Inferior parietal cortex (tissue), 1 donor: ENCODE measurements around the gene WFIKKN1.
"Not testable (repeated sequence)": the region's sequence is repeated elsewhere in the genome, so short reads cannot be mapped to it uniquely, and the experiment has no call there.

Source experiments
- DNase-seq: peaks from one replicate; pipeline ENCODE4 v3.0.0-alpha.2; 2016; ENCODE audit errors: extremely low spot score

Gene WFIKKN1

GRCh38 chr16:595094-595528 is 35.7 kb upstream of the WFIKKN1 start:
- DNase-seq, result no peak

DNA sequence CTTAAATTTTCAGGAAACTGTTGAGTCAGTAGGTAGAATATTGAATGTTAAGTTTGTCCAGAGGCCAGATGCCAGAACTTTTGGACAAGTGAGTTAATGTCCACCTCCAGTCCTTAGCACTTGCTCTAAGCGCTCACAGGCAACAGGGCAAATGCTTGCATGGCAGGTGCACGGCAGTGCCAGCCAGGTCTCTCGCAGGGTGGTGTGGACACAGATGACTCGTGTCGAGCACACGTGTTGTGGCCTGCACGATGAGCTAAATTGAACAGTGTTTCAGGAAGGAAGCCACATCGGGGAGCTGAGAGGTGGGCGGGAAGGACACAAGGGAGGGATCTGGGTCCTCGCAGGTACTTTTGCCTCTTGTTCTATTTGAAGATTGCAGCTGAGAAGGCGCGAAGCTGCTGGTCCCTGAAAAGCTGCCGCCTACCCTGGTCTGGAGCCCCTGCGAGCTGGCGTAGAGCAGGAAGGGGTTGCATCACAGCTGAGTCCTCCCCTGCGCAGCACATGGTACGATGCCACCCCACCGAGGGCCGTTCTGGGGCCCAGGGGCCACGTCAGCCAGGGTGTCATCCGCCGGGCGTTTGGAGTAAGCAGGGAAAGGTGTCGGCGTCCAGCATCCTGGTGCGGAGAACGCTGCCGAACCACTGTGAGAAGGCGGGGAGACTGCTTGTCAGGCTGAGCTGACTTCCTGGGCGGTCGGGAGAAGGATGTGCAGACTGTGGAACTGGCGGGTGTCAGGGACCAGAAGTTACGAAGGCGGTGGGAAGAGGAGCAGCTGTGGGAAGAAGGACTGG is 34.6 kb upstream of the WFIKKN1 start:
- DNase-seq, result no peak

DNA sequence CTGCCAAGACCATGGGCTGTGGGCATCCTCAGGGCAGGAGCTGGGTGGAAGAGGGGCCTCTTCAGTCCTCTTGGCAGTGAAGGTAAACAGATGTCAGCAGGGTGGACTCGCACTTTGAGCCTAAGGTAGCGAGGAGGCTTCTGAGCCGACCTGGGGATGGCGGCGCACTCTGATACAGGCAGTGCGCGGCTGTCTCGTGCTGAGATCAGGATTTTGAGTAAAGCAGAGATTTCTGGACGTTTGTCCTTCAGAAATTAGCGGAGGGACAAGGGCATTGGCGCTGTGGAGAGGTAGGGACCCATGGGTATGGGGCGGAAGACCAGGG is 34.1 kb upstream of the WFIKKN1 start:
- no peak for DNase-seq

- DNase-seq, result not testable (repeated sequence)
These were observed 33.1 kb upstream of the WFIKKN1 start for GRCh38 chr16:597655-598054.

- DNase-seq, result no peak
These were observed 31.7 kb upstream of the WFIKKN1 start for GRCh38 chr16:598823-599739.

GRCh38 chr16:600781-601180 is 30.0 kb upstream of the WFIKKN1 start:
- no peak for DNase-seq

DNA sequence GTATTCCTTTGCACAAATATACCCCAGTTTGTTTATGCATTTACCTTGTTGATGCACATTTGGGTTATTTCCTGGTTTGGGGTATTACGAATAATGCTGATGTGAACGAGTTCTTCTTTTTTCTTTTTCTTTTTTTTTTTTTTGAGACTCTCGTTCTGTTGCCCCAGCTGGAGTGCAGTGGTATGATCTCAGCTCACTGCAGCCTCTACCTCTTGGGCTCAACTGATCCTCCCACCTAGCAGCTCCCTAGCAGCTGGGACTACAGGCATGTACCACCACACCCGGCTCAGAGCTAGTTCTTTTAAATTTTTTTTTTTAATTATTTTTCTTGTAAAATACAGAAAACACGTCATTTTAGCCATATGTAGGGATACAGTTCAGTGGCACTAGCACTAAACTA is 26.9 kb upstream of the WFIKKN1 start:
- DNase-seq, result no peak

DNA sequence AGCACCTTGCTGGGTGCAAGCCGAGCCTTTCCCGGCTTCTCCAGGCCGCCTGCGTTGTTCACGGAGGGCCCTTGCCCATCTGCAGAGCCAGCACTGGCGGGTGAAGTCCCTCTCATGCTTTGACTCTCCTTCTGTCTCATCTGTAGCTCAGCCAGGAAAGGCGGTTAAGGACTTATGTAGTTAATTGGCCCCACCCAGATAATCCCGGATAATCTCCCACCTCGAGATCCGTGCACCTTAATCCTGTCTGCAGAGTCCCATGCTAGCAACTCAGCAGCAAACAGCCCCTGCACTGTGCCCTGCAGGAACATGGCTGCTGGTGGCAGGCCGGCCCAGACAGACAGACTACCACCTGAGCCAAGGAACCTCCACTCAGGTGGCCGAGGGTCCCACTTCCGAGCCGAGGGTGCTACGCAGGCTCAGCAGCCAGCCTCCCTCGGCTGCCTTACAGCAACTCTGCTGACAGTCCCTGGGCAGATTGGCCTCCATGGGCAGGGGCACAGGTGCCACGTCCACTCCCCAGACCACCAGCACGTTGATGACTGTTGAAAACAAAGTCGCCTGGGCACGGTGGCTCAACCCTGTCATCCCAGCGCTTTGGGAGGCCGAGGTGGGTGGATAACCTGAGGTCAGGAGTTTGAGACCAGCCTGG is 24.0 kb upstream of the WFIKKN1 start:
- DNase-seq, result no peak

GRCh38 chr16:608019-608418 is 22.8 kb upstream of the WFIKKN1 start:
- no peak for DNase-seq

- no peak for DNase-seq
These were observed 21.5 kb upstream of the WFIKKN1 start for GRCh38 chr16:609316-609715.

GRCh38 chr16:609984-610383 is 20.8 kb upstream of the WFIKKN1 start:
- no peak for DNase-seq

- DNase-seq, result peak; percentile 64
These were observed 20.0 kb upstream of the WFIKKN1 start for GRCh38 chr16:610513-611381.

DNA sequence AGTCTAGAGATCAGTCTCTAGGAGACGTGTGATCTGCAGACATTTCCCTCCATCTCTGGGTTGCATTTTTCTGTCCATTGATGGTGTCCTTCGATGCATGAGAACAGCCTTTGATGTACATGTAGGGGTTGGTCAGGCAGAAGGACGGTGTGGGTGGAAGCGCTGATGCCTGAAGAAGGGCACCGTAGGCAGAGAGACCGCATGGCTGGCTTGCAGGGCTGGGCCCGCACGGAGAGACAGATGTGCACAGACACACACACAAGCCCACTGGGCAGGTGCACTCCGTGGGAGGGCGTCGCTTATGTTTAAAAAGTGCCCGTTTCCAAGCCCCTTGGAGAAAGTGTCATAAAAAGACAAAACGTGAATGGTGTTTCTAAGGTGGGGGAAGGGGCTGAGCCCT is 15.7 kb upstream of the WFIKKN1 start:
- no peak for DNase-seq

DNA sequence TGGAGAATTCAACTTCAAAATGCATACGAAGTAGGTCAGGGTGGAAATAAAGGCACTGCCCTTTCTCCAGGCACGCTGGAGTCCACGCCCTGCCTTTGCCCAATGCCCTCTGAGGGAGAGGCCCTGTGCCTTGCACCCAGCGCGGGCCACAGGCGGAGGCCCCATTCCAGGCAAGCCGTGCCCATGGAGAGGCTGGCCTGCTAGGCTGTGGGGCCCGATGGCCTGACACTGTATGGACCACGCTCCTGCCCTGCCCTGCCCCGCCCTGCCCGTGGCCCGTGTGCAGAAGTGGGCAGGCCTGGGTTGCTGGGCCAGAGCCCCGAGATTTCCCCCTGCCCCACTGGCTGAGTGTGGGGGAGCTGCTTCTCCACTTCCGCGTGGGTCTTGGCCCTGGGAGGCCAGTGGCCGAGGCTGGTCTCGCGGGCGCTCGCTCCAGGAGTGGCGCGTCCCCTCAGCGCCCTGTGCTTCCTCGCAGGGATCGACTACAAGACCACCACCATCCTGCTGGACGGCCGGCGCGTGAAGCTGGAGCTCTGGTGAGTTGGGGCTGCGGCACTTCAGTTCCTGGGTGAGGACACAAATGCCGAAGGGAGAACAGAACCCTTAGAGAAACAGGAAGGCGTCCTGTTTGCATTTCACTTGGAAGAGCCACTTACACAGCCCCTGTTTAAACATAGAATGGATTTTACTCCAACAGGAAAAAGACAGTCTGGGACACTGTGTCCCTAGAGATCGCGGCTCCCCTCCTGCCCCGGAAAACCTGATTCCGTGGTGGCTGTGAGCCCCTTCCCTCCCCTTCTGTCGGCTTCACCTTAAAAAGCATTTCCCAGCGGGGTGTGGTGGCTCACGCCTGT is 13.8 kb upstream of the WFIKKN1 start:
- DNase-seq, result no peak

GRCh38 chr16:617855-618254 is 12.9 kb upstream of the WFIKKN1 start:
- DNase-seq, result no peak

DNA sequence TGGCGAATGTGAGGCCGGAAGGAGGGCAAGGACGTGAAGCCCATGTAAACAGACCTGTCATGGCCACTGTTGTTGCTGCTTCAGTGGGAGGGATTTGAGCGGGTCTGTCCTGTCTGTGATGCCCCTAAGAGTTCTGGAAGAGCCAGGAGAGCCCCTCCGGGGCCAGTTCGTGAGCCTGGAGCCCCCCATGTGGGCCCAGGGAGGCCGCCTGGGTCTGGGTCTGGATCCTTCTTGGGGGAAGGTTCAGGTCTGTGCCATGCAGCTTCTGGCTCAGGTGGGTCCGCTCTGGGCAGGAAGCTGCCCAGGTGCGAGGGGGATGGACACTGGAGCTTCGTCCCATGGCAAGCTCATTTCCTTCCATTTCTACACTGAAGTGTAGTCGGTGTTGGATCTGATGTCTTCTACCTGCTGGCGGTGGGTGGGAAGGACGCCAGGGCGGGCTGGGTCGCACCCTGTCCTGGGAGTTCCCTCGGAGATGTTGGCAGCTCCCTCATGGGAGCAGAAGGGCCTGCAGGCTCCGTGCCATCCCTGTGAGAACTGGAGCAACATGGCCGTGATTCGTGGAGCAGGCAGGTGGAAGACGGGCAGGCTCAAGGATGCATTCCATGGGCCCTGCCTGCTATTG is 11.2 kb upstream of the WFIKKN1 start:
- DNase-seq, result no peak

DNA sequence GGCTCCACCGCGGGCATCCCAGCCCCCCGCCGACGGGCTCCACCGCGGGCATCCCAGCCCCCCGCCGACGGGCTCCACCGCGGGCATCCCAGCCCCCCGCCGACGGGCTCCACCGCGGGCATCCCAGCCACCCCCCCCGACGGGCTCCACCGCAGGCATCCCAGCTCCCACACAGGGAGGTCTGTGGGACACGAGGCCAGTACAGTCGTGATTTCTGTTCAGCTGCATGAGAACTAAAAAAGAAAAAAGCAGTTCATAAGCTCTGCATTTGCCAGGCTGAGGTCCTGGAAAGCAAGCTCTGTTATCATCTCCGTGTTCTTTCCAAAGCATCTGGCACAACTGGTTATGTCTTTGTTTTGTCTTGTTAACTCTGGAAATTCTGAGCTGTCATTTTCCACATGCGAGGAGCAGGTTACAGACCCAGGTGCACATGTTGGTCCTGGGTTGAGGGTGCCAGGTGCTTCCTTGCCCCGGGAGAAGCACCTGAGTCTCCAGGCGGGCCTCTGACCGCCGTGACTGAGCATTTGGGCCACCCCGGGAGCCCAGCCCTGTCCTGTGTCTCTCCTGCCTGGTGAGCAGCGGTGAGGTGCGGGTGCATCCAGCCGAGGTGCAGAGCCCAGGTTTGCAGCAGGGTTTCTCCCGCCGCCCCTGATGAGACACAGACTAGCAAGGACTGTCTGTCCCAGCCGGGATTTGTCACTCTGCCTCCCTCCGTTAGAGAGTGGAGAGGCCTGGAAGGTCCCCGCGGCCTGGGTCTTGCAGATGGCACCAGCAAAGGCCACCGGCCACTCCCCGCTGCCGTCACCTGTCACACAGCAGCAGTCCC is 9.9 kb upstream of the WFIKKN1 start:
- DNase-seq, result no peak

DNA sequence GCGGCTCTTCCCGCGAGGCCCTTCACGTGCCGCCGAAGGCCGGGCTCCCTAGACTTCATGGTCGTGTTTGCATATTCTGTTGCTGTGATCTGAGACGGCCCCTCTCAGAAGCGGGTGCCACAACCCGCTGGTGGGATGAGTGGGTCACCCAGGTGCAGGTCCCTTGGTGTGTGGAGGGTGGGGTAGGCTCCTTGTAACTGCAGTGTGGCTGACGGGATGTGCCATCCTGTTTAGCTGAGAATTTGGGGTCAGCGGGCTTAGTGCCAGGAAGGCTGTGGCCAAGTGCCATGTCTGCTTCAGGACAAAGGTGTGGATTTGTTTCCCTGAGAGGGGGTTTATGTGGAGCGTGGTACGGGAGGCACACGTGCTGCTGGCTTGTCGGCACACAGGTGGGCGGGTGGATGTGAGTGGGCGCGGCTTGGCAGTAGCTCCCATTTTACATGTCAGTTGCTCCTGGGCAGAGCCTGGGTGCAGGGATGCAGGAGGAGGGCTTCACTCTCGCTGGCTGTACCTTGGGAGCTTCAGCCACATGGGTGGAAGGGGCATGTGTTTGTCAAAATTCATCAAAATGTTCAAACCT is 9.2 kb upstream of the WFIKKN1 start:
- DNase-seq, result no peak

GRCh38 chr16:622920-623280 is 7.9 kb upstream of the WFIKKN1 start:
- no peak for DNase-seq
